ENCODE results near the gene FCRL1.

DNA sequence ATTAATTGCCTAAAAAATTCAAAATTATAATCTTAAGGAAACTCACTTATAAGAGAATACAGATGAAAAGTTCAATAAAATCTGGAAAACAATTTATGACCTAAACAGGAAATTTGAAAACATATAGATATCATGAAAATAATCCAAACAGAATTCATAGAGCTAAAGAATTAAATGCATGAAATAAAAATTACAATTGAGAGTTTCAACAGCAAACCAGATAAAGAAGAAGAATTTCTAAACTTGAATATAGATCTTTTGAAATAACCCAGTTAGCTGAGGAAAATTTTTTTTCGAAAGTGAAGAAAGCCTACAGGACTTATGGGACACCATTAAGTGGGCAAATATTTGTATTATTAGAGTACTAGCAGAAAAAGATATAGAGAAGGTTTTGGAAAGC is 6.7 kb downstream of the FCRL1 start:
- TF ChIP-seq TCF7 (IDR thresholded peaks at IDR 0.05; ENCODE audit: borderline replicate concordance) (no peak), ASH2L (IDR thresholded peaks at IDR 0.05; ENCODE audit: borderline replicate concordance, low read depth) (no peak), NR2C1 (IDR thresholded peaks at IDR 0.05) (no peak)
- TF ChIP-seq, protein P1, sequence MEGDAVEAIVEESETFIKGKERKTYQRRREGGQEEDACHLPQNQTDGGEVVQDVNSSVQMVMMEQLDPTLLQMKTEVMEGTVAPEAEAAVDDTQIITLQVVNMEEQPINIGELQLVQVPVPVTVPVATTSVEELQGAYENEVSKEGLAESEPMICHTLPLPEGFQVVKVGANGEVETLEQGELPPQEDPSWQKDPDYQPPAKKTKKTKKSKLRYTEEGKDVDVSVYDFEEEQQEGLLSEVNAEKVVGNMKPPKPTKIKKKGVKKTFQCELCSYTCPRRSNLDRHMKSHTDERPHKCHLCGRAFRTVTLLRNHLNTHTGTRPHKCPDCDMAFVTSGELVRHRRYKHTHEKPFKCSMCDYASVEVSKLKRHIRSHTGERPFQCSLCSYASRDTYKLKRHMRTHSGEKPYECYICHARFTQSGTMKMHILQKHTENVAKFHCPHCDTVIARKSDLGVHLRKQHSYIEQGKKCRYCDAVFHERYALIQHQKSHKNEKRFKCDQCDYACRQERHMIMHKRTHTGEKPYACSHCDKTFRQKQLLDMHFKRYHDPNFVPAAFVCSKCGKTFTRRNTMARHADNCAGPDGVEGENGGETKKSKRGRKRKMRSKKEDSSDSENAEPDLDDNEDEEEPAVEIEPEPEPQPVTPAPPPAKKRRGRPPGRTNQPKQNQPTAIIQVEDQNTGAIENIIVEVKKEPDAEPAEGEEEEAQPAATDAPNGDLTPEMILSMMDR (IDR thresholded peaks at IDR 0.05 in 2 of 3, conservative IDR thresholded peaks at IDR 0.05 in 1 of 3; ENCODE audit: control insufficient read depth in 2 of 3, extremely low read depth in 1 of 3, insufficient read depth in 1 of 3, low read depth in 3 of 3, low read length in 3 of 3) = no peak
